HG03139 (cell line): ENCODE data around the gene KRR1.
A peak's percentile ranks its signal among the peaks of the same experiment; 100 is the strongest.
"Not testable (repeated sequence)": the region's sequence is repeated elsewhere in the genome, so short reads cannot be mapped to it uniquely, and the experiment has no call there.

Experiments used
- ATAC-seq: cut with Tn5 transposase; IDR thresholded peaks from one replicate; pipeline ENCODE4 v1.9.1; 2021; ENCODE audit not compliant: unreplicated experiment

KRR1 gene

GRCh38 chr12:75479963-75480461, 31.4 kb downstream of the KRR1 start:
- ATAC-seq = peak; percentile 33

DNA sequence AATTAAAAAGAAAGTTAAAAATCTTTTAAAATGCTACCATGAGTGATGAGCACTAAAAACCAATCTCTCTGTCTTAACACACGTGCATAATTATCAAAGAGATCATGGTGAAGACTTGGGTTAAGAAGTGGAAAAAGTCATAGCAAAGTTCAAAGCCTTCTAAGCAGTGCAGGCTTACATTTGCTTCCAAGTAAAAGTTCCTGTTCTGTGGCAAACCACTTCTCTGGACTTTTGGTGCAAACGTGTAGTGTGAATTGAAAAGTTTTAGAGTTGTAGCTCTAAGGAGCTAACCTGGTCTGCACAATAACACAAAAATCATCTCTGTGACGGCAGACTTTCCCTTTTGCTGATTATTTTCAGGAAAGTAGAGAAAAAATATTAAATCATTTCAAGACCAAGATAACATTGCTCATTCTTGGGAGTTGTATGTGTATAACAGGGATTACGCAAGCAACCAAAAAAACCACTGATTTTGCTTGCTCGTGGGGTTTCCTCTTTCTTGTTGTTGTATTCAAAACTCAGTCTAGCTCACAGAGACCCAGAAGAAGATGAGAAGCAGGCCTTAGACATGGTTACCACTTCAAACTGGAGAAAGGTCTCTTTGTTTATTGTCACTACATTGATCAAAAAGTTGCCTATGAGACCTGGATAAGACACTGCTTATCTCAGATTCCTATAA, 33.2 kb downstream of the KRR1 start:
- ATAC-seq = no peak

DNA sequence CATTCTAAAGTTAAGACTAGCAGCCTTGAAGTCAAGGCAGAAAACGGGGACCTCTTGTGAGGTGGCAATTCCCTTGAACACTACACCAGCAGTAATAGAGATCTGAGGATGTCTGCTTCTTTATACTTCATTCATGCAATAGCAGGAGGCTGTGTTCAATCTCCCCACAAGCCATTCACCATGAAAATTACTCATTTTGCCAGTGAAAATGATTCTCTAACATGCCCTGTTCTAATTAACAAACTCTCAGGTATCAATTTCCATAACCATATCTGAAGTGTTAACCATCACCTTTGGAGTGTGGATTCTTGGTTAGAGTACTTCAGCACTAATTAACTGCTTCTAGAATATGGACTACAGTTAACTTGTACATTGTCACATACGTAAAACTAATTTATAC, 34.3 kb downstream of the KRR1 start:
- ATAC-seq = no peak

DNA sequence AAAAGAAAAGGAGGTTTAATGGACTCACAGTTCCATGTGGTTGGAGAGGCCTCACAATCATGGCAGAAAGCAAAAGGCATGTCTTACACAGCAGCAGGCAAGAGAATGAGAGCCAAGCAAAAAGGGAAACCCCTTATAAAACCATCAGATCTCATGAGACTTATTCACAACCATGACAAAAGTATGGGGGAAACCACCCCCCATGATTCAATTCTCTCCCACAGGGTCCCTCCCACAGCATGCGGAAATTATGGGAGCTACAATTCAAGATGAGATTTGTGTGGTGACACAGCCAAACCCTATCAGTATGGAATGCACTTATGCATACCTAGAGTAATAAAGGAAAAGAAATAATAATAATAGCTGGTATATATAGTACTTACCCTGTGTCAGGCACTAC, 35.3 kb downstream of the KRR1 start:
- ATAC-seq = no peak

DNA sequence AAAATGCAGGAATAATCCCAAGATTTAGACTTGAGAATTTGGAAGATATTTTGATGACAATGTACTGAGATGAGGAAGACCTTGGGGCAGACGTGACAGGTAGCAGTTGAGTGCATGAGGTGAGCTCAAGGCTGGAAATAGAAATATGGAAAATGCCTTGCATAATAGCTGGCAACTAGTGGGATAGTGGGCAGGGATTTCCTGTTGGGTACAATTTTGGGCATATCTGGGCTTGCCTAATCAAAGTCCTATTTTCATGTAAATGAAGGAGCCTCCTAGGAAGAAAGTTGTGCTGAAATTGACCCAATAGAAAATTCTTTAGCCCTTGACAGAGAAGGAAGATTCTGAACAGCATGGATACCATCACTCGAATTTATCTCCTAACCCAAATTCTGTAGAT, 37.3 kb downstream of the KRR1 start:
- ATAC-seq = no peak

GRCh38 chr12:75471902-75472890, 39.2 kb downstream of the KRR1 start:
- no peak for ATAC-seq

- no peak for ATAC-seq
Observed at GRCh38 chr12:75460204-75460603, 51.2 kb downstream of the KRR1 start.

GRCh38 chr12:75459755-75460154, 51.7 kb downstream of the KRR1 start:
- ATAC-seq = no peak

DNA sequence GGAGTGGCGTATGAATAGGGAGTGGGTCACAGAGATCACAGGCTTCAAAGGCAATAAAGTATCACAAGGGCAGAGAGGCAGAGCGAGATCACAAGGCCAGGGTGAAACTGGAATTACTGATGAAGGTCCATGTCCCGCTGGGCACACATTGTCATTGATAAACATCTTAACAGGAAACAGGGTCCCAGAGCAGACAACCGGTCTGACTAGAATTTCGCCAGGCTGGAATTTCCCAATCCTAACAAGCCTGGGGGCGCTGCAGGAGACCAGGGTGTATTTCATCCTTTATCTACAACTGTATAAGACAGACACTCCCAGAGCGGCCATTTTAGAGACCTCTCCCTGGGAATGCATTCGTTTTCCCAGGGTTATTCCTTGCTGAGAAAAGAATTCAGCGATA, 53.5 kb downstream of the KRR1 start:
- not testable (repeated sequence) for ATAC-seq

- ATAC-seq = no peak
Observed at GRCh38 chr12:75457191-75457590, 54.2 kb downstream of the KRR1 start.

DNA sequence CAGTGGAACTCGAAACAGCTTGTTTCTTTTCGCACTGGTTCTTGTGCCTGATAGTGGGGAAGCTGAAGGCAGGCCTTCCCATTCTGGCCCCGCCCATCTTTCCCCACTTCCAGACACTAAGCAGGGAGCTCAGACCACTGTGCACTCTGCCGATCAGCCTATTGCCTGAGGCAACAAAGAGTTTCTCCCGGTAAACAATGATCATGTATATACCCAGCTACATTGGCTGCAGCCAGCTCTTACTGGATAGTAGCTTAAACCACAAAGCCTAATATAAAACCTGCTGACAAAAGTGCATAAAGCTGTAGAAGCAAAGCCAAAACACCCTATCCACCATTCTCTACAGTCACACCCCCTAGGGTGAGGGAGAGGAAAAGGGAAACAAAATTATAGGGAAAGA, 55.6 kb downstream of the KRR1 start:
- no peak for ATAC-seq

- no peak for ATAC-seq
Observed at GRCh38 chr12:75452675-75453330, 58.6 kb downstream of the KRR1 start.

- no peak for ATAC-seq
Observed at GRCh38 chr12:75447691-75448393, 63.6 kb downstream of the KRR1 start.

DNA sequence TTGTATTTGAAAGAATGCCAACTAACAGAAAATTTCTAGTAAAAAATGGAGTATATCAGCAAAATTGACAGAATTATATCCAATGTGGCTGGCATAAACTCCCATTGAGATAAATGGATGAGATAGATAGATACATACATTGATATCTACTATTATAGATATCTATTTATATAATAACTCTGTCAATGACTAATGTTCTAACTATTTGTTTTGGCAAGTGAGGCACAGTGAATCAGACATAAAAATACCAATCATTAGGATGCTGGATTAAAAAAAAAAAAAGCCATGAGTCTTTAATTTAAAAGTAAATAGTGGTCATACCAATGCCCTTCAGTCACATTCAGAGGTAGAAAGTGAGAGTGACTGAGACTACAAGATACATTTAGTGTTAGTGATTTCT, 64.6 kb downstream of the KRR1 start:
- ATAC-seq = no peak

GRCh38 chr12:75445137-75445507, 66.3 kb downstream of the KRR1 start:
- ATAC-seq = not testable (repeated sequence)

DNA sequence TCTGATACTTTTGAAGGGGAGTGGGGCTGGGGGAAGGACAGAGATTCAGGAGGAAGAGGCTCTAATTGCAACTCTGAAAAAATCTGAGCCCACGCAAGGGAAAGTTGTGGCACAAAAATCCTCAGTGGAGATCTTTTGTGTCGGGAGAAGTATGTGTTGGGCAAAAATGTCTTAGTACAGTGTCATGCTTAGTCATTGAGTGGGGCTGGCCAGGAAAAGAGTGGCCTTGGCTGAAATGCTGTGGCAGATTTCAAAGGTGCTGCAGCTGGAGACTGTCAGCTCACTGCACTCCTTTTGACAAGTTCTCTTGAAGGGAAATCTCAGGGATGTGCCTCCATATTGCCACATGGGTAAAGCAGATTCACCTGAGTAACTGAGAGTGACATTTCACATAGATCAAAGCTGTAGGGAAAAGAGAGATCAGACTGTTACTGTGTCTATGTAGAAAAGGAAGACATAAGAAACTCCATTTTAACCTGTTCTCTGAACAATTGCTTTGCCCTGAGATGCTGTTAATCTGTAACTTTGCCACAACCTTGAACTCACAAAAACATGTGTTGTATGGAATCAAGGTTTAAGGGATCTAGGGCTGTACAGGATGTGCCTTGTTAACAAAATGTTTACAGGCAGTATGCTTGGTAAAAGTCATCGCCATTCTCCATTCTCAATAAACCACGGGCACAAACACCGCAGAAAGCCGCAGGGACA, 66.8 kb downstream of the KRR1 start:
- ATAC-seq = no peak

DNA sequence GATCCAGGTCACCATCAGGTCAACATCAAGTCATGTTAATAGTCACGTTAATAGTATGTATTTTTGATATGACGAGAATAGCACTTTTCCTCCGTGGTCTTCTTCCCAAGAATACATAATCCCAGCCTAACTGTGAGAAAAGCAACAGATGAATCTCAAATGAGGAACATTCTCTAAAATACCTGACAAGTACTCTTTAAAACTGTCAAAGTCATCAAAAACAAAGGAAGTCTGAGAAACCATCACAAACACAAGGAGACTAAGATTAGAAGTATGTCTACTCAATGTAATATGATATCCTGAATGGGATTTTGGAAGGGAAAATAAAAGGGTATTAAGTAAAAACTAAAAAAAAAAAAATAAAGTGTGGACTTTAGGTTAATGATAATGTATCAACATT, 67.7 kb downstream of the KRR1 start:
- no peak for ATAC-seq

- ATAC-seq = not testable (repeated sequence)
Observed at GRCh38 chr12:75442454-75442853, 69.0 kb downstream of the KRR1 start.

- ATAC-seq = not testable (repeated sequence)
Observed at GRCh38 chr12:75441687-75442449, 69.5 kb downstream of the KRR1 start.
